Ovary (tissue), 3 donors: Measurements from ENCODE around the gene SERPINA1.

Source experiments
- EP300 ChIP-seq: sonication (generic); formaldehyde crosslinking; IDR thresholded peaks from one replicate; pipeline ENCODE4 v1.6.1; 2017; ENCODE audit warnings: antibody characterized with exemption
- POLR2A ChIP-seq: fragments of 450-650 bp; IDR thresholded peaks from one replicate; pipeline ENCODE4 v1.6.1; 2017; ENCODE audit warnings: antibody characterized with exemption, mild to moderate bottlenecking, moderate library complexity
- TF ChIP-seq, protein P1 (sequence below), 3 donors: fragments of 450-650 bp in 2 of 3; fragments of 200-600 bp in 1 of 3; IDR thresholded peaks; one replicate each; pipeline versions ENCODE4 v1.5.1 to v1.8.0; 2016 to 2022; ENCODE audit warnings: antibody characterized with exemption in 3 of 3, mild to moderate bottlenecking in 1 of 3
- donor health status: DM: no; HTN: no; CAD: no.

DNA sequence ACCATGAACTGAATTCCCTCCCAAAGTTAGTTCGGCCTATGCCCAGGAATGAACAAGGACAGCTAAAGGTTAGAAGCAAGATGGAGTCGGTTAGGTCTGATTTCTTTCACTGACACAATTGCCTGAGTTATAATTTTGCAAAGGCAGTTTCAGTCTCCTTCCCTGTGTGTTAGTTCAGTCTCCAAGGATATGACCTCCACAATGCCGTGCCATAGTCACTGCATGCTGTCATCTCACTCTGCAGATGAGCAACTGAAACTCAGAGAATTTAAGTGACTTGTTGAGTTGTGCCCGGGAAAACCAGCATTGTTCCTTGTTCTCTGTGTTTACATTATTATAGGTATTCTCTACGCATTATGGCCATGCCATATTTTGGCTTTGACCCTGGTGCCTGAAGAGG, 10.1 kb upstream of the SERPINA1 start:
- TF ChIP-seq, protein P1, sequence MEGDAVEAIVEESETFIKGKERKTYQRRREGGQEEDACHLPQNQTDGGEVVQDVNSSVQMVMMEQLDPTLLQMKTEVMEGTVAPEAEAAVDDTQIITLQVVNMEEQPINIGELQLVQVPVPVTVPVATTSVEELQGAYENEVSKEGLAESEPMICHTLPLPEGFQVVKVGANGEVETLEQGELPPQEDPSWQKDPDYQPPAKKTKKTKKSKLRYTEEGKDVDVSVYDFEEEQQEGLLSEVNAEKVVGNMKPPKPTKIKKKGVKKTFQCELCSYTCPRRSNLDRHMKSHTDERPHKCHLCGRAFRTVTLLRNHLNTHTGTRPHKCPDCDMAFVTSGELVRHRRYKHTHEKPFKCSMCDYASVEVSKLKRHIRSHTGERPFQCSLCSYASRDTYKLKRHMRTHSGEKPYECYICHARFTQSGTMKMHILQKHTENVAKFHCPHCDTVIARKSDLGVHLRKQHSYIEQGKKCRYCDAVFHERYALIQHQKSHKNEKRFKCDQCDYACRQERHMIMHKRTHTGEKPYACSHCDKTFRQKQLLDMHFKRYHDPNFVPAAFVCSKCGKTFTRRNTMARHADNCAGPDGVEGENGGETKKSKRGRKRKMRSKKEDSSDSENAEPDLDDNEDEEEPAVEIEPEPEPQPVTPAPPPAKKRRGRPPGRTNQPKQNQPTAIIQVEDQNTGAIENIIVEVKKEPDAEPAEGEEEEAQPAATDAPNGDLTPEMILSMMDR (IDR thresholded peaks at IDR 0.05), result no peak
- TF ChIP-seq POLR2A (no peak), EP300 (no peak)
